ENCODE measurements around the gene PRDM7.

Gene PRDM7

GRCh38 chr16:90007015-90007414, 70.1 kb downstream of the PRDM7 start:
- Histone ChIP-seq H3K4me3 (ENCODE audit: low read depth, low read length) (no peak overlapping the region), H3K4me1 (ENCODE audit: control insufficient read depth, insufficient read depth, low read length) (no peaks in the 10 kb centered on the region), H3K27me3 (ENCODE audit: control insufficient read depth, insufficient read depth, low read length) (no peaks in the 10 kb centered on the region), H3K36me3 (ENCODE audit: control insufficient read depth, insufficient read depth, low read length) (peaks cover 9% of the 10 kb centered on the region), H3K9me3 (ENCODE audit: control insufficient read depth, insufficient read depth, low read length) (no peaks in the 10 kb centered on the region), H3K9ac (ENCODE audit: low read depth, low read length) (no peak overlapping the region)

Data from iPS-15b (cell line).